ENCODE data around the gene MICA.
"Not testable (repeated sequence)": the region's sequence is repeated elsewhere in the genome, so short reads cannot be mapped to it uniquely, and the experiment has no call there.

MICA gene

GRCh38 chr6:31412506-31412905 lies 9.1 kb downstream of the MICA start:
- no peak for DNase-seq (ENCODE audit: low read depth, low spot score)

- not testable (repeated sequence) for DNase-seq (ENCODE audit: low read depth, low spot score)
Observed at GRCh38 chr6:31414148-31414770, 10.9 kb downstream of the MICA start.

- no peak for DNase-seq (ENCODE audit: low read depth, low spot score)
Observed at GRCh38 chr6:31414771-31415265, 11.4 kb downstream of the MICA start.

- no peak for DNase-seq (ENCODE audit: low read depth, low spot score)
Observed at GRCh38 chr6:31416394-31417014, 13.1 kb downstream of the MICA start.

- DNase-seq (ENCODE audit: low read depth, low spot score): no peak
Observed at GRCh38 chr6:31418251-31418650, 14.9 kb downstream of the MICA start.

- DNase-seq (ENCODE audit: low read depth, low spot score): no peak
Observed at GRCh38 chr6:31419842-31420241, 16.4 kb downstream of the MICA start.

- DNase-seq (ENCODE audit: low read depth, low spot score): no peak
Observed at GRCh38 chr6:31420546-31420945, 17.2 kb downstream of the MICA start.

- DNase-seq (ENCODE audit: low read depth, low spot score): no peak
Observed at GRCh38 chr6:31422587-31422986, 19.2 kb downstream of the MICA start.

GRCh38 chr6:31423550-31423949 lies 20.2 kb downstream of the MICA start:
- no peak for DNase-seq (ENCODE audit: low read depth, low spot score)

- DNase-seq (ENCODE audit: low read depth, low spot score): no peak
Observed at GRCh38 chr6:31426395-31427354, 23.3 kb downstream of the MICA start.

- DNase-seq (ENCODE audit: low read depth, low spot score): no peak
Observed at GRCh38 chr6:31430449-31430848, 27.1 kb downstream of the MICA start.

- DNase-seq (ENCODE audit: low read depth, low spot score): not testable (repeated sequence)
Observed at GRCh38 chr6:31435051-31435450, 31.7 kb downstream of the MICA start.

- DNase-seq (ENCODE audit: low read depth, low spot score): no peak
Observed at GRCh38 chr6:31438222-31438621, 34.8 kb downstream of the MICA start.

GRCh38 chr6:31438677-31439076 lies 35.3 kb downstream of the MICA start:
- DNase-seq (ENCODE audit: low read depth, low spot score): no peak

- peak; percentile 33 for DNase-seq (ENCODE audit: low read depth, low spot score)
Observed at GRCh38 chr6:31441365-31442267, 38.2 kb downstream of the MICA start.

GRCh38 chr6:31446481-31446880 lies 43.1 kb downstream of the MICA start:
- DNase-seq (ENCODE audit: low read depth, low spot score): no peak

- DNase-seq (ENCODE audit: low read depth, low spot score): not testable (repeated sequence)
Observed at GRCh38 chr6:31446999-31447789, 43.8 kb downstream of the MICA start.

GRCh38 chr6:31450751-31451150 lies 47.4 kb downstream of the MICA start:
- DNase-seq (ENCODE audit: low read depth, low spot score): no peak

GRCh38 chr6:31452859-31453258 lies 49.5 kb downstream of the MICA start:
- DNase-seq (ENCODE audit: low read depth, low spot score): no peak

GRCh38 chr6:31453259-31453658 lies 49.9 kb downstream of the MICA start:
- DNase-seq (ENCODE audit: low read depth, low spot score): no peak
